ENCODE measurements around the gene ERBIN.
"Not testable (repeated sequence)": the region's sequence is repeated elsewhere in the genome, so short reads cannot be mapped to it uniquely, and the experiment has no call there.

Gene ERBIN

DNA sequence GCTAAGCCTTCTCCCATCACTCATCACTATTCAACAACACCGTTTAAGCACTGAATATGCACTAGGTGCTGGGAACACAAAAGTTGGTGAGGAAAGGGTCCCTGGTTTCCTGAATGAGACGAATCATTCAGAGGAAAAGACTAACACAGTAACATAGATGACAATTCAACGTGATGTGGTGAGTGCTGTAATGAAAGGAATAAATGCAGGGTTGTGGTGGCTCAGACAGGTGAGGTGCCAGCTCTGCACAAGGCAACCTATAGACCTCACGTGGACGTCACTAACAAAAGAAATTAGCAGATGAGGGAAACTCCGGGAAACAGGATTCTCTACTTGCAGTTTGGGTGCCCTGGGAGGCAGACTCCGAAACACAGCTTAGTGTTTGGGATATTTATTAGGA lies 40.0 kb upstream of the ERBIN start:
- H3K9ac ChIP-seq (ENCODE audit: low read length), result no peak overlapping the region
- no peaks in the 10 kb centered on the region for H4K20me1 ChIP-seq (ENCODE audit: low read depth, low read length)
- TF ChIP-seq EZH2phosphoT487 (conservative IDR thresholded peaks at IDR 0.05; ENCODE audit: low read length), result no peak
- TF ChIP-seq, protein P1, sequence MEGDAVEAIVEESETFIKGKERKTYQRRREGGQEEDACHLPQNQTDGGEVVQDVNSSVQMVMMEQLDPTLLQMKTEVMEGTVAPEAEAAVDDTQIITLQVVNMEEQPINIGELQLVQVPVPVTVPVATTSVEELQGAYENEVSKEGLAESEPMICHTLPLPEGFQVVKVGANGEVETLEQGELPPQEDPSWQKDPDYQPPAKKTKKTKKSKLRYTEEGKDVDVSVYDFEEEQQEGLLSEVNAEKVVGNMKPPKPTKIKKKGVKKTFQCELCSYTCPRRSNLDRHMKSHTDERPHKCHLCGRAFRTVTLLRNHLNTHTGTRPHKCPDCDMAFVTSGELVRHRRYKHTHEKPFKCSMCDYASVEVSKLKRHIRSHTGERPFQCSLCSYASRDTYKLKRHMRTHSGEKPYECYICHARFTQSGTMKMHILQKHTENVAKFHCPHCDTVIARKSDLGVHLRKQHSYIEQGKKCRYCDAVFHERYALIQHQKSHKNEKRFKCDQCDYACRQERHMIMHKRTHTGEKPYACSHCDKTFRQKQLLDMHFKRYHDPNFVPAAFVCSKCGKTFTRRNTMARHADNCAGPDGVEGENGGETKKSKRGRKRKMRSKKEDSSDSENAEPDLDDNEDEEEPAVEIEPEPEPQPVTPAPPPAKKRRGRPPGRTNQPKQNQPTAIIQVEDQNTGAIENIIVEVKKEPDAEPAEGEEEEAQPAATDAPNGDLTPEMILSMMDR (IDR thresholded peaks at IDR 0.05; ENCODE audit: insufficient read depth, low read length, poor library complexity, severe bottlenecking), result no peak
- H3K9me3 ChIP-seq (ENCODE audit: insufficient read depth, low read length), result no peaks in the 10 kb centered on the region
- H3K9me2 ChIP-seq (replicated peaks; ENCODE audit: insufficient read depth, low read length), result no peaks in the 10 kb centered on the region
- H3K36me3 ChIP-seq (ENCODE audit: low read length), result no peaks in the 10 kb centered on the region
- no peak overlapping the region for H3K27ac ChIP-seq (ENCODE audit: low read depth, low read length)
- no peaks in the 10 kb centered on the region for H3K79me2 ChIP-seq (ENCODE audit: insufficient read depth, low read length)
- no peak overlapping the region for H2AFZ ChIP-seq (ENCODE audit: low read depth, low read length, severe bottlenecking)
- H3K27me3 ChIP-seq (ENCODE audit: low read length), result no peaks in the 10 kb centered on the region
- H3K4me3 ChIP-seq (ENCODE audit: insufficient read depth, low read length, poor library complexity, severe bottlenecking), result no peak overlapping the region
- no peaks in the 10 kb centered on the region for H3F3A ChIP-seq (ENCODE audit: insufficient read depth)
- no peak overlapping the region for H3K4me2 ChIP-seq (ENCODE audit: low read depth, low read length, poor library complexity, severe bottlenecking)

GRCh38 chr5:65892024-65892423 lies 34.4 kb upstream of the ERBIN start:
- H3K9me2 ChIP-seq (replicated peaks; ENCODE audit: insufficient read depth, low read length); H2AFZ ChIP-seq (ENCODE audit: low read depth, low read length, severe bottlenecking); H3K36me3 ChIP-seq (ENCODE audit: low read length); H3K27me3 ChIP-seq (ENCODE audit: low read length); H3K4me3 ChIP-seq (ENCODE audit: insufficient read depth, low read length, poor library complexity, severe bottlenecking); H3F3A ChIP-seq (ENCODE audit: insufficient read depth); H3K4me2 ChIP-seq (ENCODE audit: low read depth, low read length, poor library complexity, severe bottlenecking); H3K27ac ChIP-seq (ENCODE audit: low read depth, low read length); H3K79me2 ChIP-seq (ENCODE audit: insufficient read depth, low read length); H3K9me3 ChIP-seq (ENCODE audit: insufficient read depth, low read length); H4K20me1 ChIP-seq (ENCODE audit: low read depth, low read length); H3K9ac ChIP-seq (ENCODE audit: low read length): not testable (repeated sequence)

- TF ChIP-seq, protein P1 (IDR thresholded peaks at IDR 0.05; ENCODE audit: insufficient read depth, low read length, poor library complexity, severe bottlenecking), result no peak
- no peak for TF ChIP-seq EZH2phosphoT487 (conservative IDR thresholded peaks at IDR 0.05; ENCODE audit: low read length)
- Histone ChIP-seq H2AFZ (ENCODE audit: low read depth, low read length, severe bottlenecking) (no peak overlapping the region), H3K4me3 (ENCODE audit: insufficient read depth, low read length, poor library complexity, severe bottlenecking) (no peak overlapping the region), H3K4me2 (ENCODE audit: low read depth, low read length, poor library complexity, severe bottlenecking) (no peak overlapping the region), H3K27me3 (ENCODE audit: low read length) (no peaks in the 10 kb centered on the region), H3K9me2 (replicated peaks; ENCODE audit: insufficient read depth, low read length) (no peaks in the 10 kb centered on the region), H3K9ac (ENCODE audit: low read length) (no peak overlapping the region), H4K20me1 (ENCODE audit: low read depth, low read length) (no peaks in the 10 kb centered on the region), H3K9me3 (ENCODE audit: insufficient read depth, low read length) (no peaks in the 10 kb centered on the region), H3F3A (ENCODE audit: insufficient read depth) (no peaks in the 10 kb centered on the region), H3K36me3 (ENCODE audit: low read length) (no peaks in the 10 kb centered on the region), H3K79me2 (ENCODE audit: insufficient read depth, low read length) (no peaks in the 10 kb centered on the region), H3K27ac (ENCODE audit: low read depth, low read length) (no peak overlapping the region)
Observed at GRCh38 chr5:65892801-65893200, 33.6 kb upstream of the ERBIN start.

- Histone ChIP-seq H3K9ac (ENCODE audit: low read length) (no peak overlapping the region), H3F3A (ENCODE audit: insufficient read depth) (no peaks in the 10 kb centered on the region), H3K9me2 (replicated peaks; ENCODE audit: insufficient read depth, low read length) (no peaks in the 10 kb centered on the region), H3K36me3 (ENCODE audit: low read length) (no peaks in the 10 kb centered on the region), H3K4me2 (ENCODE audit: low read depth, low read length, poor library complexity, severe bottlenecking) (no peak overlapping the region), H3K27ac (ENCODE audit: low read depth, low read length) (no peak overlapping the region), H3K79me2 (ENCODE audit: insufficient read depth, low read length) (no peaks in the 10 kb centered on the region), H4K20me1 (ENCODE audit: low read depth, low read length) (no peaks in the 10 kb centered on the region), H2AFZ (ENCODE audit: low read depth, low read length, severe bottlenecking) (no peak overlapping the region), H3K9me3 (ENCODE audit: insufficient read depth, low read length) (no peaks in the 10 kb centered on the region), H3K27me3 (ENCODE audit: low read length) (no peaks in the 10 kb centered on the region), H3K4me3 (ENCODE audit: insufficient read depth, low read length, poor library complexity, severe bottlenecking) (no peak overlapping the region)
- no peak for TF ChIP-seq EZH2phosphoT487 (conservative IDR thresholded peaks at IDR 0.05; ENCODE audit: low read length)
Observed at GRCh38 chr5:65893749-65894430, 32.5 kb upstream of the ERBIN start.
